WTC11 (cell line): ENCODE measurements around the gene DNAJB2.

Source experiments
- CBFB ChIP-seq: sonication (generic); formaldehyde crosslinking; IDR thresholded peaks from 2 replicates; pipeline ENCODE4 v1.8.1; 2022; ENCODE audit warnings: mild to moderate bottlenecking, low read depth, missing genetic modification reagents
- HMGXB4 ChIP-seq: sonication (generic); formaldehyde crosslinking; IDR thresholded peaks from 2 replicates; pipeline ENCODE4 v1.8.1; 2023; ENCODE audit warnings: mild to moderate bottlenecking, moderate library complexity, missing genetic modification reagents
- SP1 ChIP-seq: sonication (generic); formaldehyde crosslinking; conservative IDR thresholded peaks from 2 replicates; pipeline ENCODE4 v1.8.1; 2022; ENCODE audit warnings: missing genetic modification reagents
- STAT6 ChIP-seq: sonication (generic); formaldehyde crosslinking; conservative IDR thresholded peaks from 2 replicates; pipeline ENCODE4 v1.8.1; 2023; ENCODE audit warnings: mild to moderate bottlenecking, low read depth, missing genetic modification reagents, moderate library complexity
- TF ChIP-seq, protein P1 (sequence below): fragments of 200-600 bp; IDR thresholded peaks from 2 replicates; pipeline ENCODE4 v1.8.0; 2022; ENCODE audit warnings: antibody characterized with exemption

GRCh38 chr2:219251656-219252055 is 27.5 kb upstream of the DNAJB2 start:
- no peak for TF ChIP-seq CBFB
- TF ChIP-seq, protein P1, sequence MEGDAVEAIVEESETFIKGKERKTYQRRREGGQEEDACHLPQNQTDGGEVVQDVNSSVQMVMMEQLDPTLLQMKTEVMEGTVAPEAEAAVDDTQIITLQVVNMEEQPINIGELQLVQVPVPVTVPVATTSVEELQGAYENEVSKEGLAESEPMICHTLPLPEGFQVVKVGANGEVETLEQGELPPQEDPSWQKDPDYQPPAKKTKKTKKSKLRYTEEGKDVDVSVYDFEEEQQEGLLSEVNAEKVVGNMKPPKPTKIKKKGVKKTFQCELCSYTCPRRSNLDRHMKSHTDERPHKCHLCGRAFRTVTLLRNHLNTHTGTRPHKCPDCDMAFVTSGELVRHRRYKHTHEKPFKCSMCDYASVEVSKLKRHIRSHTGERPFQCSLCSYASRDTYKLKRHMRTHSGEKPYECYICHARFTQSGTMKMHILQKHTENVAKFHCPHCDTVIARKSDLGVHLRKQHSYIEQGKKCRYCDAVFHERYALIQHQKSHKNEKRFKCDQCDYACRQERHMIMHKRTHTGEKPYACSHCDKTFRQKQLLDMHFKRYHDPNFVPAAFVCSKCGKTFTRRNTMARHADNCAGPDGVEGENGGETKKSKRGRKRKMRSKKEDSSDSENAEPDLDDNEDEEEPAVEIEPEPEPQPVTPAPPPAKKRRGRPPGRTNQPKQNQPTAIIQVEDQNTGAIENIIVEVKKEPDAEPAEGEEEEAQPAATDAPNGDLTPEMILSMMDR = no peak
- no peak for TF ChIP-seq HMGXB4 (CRISPR knock-in tag)
- no peak for TF ChIP-seq STAT6 (CRISPR knock-in tag)
- TF ChIP-seq SP1 (CRISPR knock-in tag) = no peak
